CD4-positive, alpha-beta T cell treated with Interleukin-15 for 1 hour (primary cell): ENCODE measurements around the gene CFAP92.
A peak's percentile ranks its signal among the peaks of the same experiment; 100 is the strongest.
"Not testable (repeated sequence)": the region's sequence is repeated elsewhere in the genome, so short reads cannot be mapped to it uniquely, and the experiment has no call there.

Experiments used
- DNase-seq: peaks from one replicate; pipeline ENCODE4 v3.0.0-alpha.2; 2020

The CFAP92 gene

DNA sequence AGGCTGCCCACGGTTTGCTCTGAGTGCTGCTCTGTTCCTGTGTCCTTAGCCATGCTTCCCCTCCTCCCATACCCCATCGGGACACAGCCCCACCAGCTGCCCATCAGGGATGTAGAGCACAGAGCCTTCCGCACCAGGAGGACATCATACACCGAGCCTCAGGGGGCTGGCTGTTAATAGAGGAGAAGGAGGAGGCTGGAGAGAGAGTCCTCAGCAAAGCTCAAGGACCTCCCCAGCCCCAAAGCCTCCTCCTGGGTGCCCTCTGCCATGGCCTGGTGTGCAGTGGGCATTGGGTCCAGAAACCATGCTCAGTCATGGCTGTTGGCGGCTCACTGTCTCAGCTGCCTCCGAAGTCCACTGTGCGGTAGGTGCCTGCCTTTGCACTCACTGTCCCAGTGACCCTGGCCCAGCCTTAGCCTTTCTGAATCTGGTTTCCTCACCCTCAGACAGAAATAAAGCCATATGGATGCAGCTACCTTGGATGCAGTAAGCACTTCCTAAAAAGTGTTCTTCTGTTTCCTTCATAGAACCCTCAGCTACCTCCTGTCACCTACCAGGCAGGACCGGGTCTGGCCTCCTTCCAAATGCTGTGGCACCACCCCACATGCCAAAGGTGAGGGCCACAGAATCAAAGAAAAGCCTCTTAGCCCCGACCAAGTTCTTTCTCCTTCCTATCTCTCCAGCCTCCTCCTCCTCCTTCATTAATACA, 60.5 kb downstream of the CFAP92 start:
- DNase-seq, result no peak

- DNase-seq, result no peak
Measured at GRCh38 chr3:128932516-128933212, 61.2 kb downstream of the CFAP92 start.

DNA sequence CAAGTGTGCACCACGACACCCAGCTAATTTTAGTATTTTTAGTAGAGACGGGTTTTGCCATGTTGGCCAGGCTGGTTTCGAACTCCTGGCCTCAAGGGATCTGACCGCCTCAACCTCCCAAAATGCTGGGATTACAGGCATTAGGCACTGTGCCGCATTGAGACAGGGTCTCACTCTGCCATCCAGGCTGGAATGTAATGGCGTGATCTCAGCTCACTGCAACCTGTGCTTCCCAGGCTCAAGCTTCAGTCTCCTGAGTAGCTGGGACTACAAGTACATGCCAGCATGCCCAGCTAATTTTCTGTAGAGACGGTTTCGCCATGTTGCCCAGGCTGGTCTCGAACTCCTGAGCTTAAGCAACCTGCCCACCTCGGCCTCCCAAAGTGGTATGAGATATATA, 62.8 kb downstream of the CFAP92 start:
- no peak for DNase-seq

- no peak for DNase-seq
Measured at GRCh38 chr3:128929364-128929763, 64.5 kb downstream of the CFAP92 start.

DNA sequence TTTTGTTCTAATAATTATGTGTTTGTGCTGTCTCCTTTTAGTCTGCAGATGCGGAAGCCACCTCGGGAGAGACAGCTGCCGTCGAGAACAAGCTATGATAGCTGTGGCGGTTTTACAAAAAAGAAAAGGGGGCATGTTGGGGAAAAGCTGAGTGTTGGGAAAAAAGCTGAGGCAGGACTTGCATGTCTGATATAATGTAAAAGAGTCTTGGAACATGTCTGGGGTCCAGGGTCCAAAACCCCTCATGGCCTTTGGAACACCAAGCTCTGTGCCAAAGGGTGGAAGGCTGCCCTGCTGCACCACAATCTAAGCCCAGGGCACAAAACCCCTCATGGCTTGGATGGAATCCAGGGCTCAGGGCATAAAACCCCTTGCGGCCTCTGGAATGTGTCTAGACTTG, 69.9 kb downstream of the CFAP92 start:
- DNase-seq, result not testable (repeated sequence)

- no peak for DNase-seq
Measured at GRCh38 chr3:128923576-128923975, 70.3 kb downstream of the CFAP92 start.

DNA sequence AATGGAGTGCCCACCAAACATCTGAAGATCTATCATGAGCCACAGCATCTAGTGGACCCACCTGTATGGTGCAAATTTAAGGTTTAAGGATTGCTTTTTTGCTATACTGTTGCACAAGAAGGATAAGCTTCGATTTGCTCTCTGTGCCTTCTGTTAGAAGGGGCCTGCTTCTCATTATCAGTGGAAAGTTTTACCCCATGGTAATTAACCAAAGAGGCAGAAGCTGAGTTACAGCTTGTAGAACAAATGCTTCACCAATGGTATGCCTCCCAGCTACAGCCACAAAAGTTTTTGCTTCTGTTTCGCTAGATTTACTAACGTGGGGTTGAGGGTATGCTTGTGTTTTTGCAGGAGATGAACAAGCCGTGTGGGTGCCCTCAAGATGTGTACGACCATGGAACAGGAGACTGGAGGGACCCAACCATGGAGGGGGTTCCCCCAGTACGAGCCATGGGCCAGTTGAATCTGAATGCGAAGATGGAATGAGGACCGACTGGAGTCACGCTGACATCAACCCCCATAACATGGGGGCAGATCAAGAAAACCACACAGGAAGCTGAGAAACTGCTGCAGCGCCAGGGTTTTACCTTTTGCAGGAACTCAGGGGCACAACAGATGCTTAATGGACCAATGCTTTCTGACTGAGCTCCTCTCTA, 70.9 kb downstream of the CFAP92 start:
- DNase-seq, result peak; percentile 36

DNA sequence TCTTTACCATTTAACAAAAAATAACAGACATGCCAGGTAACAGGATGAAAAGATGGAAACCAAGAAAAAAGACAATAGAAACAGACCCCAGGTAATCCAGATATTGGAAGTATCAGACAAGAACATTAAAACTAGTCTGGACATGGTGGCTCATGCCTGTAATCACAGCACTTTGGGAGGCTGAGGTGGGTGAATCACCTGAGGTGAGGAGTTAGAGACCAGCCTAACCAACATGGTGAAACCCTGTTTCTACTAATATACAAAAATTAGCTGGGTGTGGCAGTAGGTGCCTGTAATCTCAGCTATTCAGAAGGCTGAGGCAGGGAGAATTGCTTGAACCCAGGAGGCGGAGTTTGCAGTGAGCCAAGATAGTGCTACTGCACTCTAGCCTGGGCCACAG, 73.9 kb downstream of the CFAP92 start:
- DNase-seq, result no peak

DNA sequence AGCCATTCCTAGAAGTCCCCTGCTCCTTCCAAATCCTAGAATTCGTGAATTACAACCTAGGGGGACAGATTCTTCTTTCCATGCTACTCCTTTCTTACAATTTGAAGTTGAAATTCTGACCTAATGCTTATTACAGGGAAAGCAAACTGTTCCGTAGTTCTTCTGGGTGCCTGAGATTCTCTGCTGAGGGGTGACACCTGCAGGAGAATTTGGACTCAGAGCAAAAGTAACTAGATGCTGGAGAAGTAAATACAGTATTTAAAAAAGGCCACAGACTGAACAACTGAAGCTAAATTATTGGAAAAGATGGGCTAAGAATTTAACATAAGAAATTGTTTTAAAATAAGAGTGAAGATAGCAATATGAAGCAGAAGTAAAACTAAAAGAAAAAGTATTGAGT, 76.6 kb downstream of the CFAP92 start:
- no peak for DNase-seq

DNA sequence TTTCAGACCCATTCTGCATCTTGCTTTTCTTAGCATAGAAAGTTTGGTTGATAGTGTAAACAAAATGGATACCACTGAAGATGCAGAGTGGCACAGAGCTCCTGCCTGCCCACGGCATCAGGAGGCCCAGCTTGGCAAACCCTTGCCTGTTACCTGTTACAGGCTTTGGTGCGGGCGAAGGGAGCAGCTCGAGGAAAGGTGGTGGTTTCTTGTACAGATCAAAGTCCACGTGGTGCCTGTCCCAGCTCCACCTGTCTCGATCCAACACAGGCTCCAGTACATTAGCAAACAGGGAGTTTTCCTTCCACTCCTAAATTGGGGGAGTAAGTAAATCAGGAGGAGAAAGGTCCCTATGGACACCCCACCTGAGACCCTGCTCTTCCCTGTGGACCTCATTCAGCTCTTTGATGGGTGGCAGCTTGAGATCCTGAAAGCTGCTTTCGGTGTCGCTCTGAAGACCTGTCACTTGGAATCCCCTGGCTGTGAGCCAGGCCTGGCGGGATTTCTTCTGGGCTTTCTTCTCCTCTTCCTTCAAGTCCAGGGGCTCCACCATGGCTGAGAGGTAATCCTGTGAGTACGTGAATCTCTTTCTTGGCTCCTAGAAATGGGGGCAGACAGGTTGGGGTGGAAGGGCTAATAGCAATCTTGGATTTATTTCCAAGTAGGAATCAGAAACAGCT, 78.8 kb downstream of the CFAP92 start:
- no peak for DNase-seq

DNA sequence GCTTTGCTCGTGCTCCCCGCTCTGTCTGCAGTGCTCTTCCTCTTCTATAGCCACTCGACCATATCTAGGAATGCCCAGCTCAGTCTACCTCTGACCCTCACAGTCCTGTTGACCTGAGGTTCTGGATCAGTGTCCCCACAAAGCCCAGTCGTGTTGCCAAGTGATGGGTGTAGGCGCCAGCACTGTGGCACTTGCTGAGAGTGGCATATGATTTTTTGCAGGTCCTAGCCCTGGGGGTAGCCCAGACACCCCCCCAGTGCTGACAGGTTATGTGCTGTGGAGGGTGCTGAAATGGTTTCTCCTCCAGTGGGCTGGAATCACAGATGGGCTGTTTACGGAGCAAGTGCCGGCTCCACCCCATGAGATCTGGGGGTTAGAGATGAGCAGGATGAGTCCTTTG, 82.0 kb downstream of the CFAP92 start:
- DNase-seq, result no peak

- no peak for DNase-seq
Measured at GRCh38 chr3:128910006-128910405, 83.9 kb downstream of the CFAP92 start.

- DNase-seq, result no peak
Measured at GRCh38 chr3:128908951-128909350, 84.9 kb downstream of the CFAP92 start.

GRCh38 chr3:128907706-128908445, 86.0 kb downstream of the CFAP92 start:
- DNase-seq, result no peak

- DNase-seq, result no peak
Measured at GRCh38 chr3:128906804-128907525, 86.9 kb downstream of the CFAP92 start.

DNA sequence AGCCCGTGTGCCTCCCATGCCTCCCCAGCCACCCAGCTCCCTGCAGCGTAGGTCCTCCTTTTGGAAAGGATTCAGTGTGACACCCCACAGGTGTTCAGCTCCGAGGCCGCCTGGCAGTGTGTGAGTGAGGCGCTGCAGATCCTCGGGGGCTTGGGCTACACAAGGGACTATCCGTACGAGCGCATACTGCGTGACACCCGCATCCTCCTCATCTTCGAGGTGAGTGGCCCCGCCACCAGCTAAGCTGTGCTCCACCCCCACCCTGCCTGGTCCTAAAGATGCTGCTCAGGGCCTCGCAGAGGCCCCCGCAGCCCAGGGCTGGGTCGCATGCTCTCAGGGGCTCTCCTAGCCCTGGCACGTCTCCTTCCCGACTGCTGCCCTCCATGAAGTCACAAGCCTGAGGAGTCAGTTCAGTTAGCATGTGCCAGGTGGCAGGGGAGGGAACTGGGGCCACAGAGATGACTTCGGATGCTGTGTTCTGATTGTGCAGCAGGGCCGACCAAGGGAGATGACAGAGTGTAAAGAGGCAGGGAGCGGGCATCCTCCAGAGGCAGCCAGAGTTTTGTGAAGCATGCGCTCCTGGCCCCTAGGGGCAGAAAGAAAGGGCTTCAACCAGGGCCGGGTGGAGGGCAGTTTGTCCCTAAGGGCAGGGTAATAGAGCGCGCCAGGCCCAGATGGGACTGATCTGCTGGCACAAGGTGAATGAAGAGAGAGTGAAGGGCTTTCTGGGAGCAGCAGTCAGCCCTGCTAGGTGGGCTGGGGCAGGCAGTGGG, 87.7 kb downstream of the CFAP92 start:
- DNase-seq, result no peak

GRCh38 chr3:128903501-128903900, 90.4 kb downstream of the CFAP92 start:
- no peak for DNase-seq

DNA sequence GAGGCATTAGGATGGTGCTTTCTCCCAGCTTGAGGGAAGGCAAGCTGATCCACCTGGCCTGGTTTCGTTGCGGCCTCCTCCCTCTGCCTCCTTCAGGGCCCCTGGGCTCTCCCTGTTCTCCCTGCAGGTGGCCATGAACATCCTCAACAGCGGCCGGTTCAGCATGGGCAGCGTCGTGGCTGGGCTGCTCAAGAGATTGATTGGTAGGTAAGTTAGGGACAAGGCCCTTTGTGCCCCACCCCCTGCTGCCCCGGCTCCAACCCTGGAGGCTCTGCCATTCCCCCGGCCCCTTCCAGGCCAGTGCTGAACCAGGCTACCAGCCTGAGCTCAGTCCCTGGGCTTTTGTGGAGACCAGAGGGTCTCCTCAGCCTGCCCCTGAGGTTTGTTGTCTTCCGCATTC, 91.5 kb downstream of the CFAP92 start:
- DNase-seq, result no peak

DNA sequence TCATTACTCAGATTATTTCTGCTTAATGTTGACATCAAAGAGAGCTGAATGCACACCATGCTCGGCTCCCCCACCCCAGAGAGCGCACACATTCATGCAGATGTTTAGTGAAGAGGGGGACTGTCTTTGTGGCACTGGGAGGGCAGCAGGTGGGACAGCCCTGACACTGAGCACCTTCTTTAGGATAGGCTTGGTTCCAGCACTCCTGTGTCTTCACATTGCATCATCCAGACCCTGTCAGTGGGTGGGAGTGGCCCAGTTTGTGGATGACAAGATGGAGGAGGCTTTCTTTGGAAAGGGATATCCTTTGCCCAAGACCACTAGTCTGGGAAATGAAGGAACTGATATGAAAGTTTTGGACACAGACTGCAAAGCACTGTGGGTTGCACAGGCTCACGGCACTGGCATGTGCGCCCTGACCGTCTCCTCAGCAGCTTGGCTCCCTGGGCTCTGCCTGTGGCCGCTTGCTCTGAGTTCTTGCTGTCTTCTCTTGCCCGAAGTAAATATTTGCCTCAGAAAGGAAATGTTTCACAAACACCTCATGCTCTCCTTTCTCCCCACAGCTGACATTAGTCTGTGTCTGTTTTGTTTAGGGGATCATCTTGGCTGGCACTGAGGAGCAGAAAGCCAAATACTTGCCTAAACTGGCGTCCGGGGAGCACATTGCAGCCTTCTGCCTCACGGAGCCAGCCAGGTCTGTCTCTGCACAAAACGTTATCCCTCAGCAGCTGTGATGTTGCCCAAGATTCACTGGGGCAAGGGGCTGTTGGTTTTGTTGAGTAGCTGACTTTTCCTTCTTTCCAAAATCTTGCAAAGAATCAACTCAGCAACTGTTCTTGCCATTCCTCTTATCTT, 97.8 kb downstream of the CFAP92 start:
- no peak for DNase-seq

GRCh38 chr3:128889139-128889894, 104.6 kb downstream of the CFAP92 start:
- no peak for DNase-seq
